HG03064 (cell line): ENCODE results near the gene CPT1C.

Experiments used
- ATAC-seq: cut with Tn5 transposase; IDR thresholded peaks from one replicate; pipeline ENCODE4 v1.9.1; 2021; ENCODE audit warnings: low read depth; ENCODE audit not compliant: unreplicated experiment

CPT1C gene

DNA sequence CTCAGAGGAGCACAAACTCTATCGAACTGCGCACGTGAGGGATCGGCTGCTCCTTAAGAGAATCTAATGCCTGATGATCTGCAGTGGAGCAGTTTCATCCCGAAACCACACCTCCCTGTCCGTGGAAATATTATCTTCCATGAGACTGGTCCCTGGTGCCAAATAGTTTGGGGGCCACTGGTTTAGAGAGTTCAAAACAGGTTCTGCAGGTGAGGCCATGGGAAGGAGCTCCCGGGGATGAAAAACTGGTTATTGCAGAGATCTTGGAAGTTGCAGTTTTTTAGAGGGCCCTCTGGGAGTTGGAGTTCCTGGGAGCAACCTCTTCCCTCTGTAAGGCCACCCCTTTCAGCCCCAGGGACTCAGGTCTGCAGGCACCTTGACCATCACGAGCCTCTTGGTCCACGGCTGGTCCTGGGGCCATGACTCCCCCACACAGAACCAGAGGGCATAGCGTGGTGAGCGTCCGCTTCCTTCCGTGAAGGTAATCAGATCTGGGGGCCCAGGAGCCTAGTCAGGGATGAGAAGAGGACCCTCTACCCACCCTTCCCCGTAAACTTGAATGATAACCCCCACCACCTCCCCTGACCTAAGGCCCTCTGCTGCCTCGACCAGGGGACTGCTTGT, 30.5 kb upstream of the CPT1C start:
- no peak for ATAC-seq

- no peak for ATAC-seq
These were observed 28.9 kb upstream of the CPT1C start for GRCh38 chr19:49662011-49662410.

GRCh38 chr19:49663224-49663623, 27.7 kb upstream of the CPT1C start:
- no peak for ATAC-seq

- no peak for ATAC-seq
These were observed 26.5 kb upstream of the CPT1C start for GRCh38 chr19:49664171-49665035.

GRCh38 chr19:49665036-49665350, 25.9 kb upstream of the CPT1C start:
- ATAC-seq: no peak

GRCh38 chr19:49665351-49666119, 25.4 kb upstream of the CPT1C start, which contains the start of the genes BCL2L12 and IRF3:
Gene BCL2L12, plus strand, starts transcription at chr19:49665933. Its CDS starts 760 bp downstream, at chr19:49666693.
Gene IRF3, minus strand, starts transcription at chr19:49665857. Its CDS starts 1,019 bp downstream, at chr19:49664838.
- ATAC-seq: peak; percentile 67

DNA sequence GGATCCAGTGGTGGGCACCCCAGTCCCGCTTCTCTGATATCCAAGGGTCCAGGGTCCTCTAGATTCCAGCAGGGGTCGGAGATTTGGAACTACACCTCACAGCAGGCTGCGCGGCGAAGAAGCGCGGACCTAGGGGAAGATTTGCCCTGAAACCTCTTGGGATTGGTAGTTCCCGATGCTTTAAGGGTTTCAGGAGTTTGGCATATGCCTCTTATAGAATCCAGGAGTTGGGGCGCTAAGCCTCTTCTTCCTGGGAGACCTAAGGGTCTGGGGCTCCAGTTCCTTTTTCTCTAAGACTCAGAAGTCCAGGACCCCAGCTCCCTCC, 24.8 kb upstream of the CPT1C start:
- no peak for ATAC-seq

DNA sequence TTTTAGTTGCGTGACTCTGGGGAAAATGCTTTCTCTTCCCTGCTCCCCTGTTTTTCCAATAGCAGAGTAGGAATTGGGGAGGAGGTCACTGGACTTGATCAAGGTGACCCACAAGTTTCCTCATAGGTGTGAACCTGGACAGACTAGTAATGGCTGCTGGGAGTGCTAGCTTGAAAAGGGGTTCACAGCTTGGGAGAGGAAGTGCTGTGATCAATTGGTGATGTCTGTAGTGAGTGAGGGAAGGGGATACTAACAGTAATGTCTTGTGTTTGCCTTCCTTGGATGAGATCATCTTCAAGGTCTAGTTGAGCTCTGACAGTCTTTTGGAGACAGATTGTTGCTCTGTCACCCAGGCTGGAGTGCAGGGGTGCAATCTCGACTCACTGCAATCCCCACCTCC, 23.4 kb upstream of the CPT1C start:
- no peak for ATAC-seq

GRCh38 chr19:49669516-49669915, 21.4 kb upstream of the CPT1C start:
- ATAC-seq: no peak

- ATAC-seq: no peak
These were observed 18.6 kb upstream of the CPT1C start for GRCh38 chr19:49672131-49672919.

GRCh38 chr19:49676136-49676783, 14.7 kb upstream of the CPT1C start:
- ATAC-seq: peak; percentile 29

DNA sequence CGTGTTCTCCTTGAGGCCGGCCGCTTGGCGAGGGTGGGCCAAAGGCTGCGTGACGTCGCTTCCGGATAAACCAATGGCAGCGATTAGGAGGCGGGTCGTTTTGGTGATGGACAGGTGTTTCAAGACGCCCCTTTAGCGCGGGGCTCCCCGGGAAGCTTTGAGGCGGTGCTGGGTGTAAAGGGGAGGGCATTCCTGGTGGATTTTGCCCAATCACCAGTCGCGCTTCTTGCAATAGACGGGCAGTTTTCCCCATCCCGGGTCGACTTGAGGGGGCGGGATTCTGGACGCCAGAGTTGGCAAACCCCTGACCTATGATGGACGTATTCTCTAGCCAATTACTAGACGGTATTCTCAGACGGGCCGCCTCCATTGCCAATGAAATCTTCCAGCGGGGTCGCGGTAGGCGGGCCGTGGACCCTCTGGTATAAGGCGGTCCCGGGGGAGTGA, 14.1 kb upstream of the CPT1C start:
- ATAC-seq: peak; percentile 64

GRCh38 chr19:49677231-49677900, 13.6 kb upstream of the CPT1C start, which contains the start of gene PRMT1:
Gene PRMT1, plus strand, starts transcription at chr19:49677271. Its CDS starts 10 bp downstream, at chr19:49677281.
- no peak for ATAC-seq

- no peak for ATAC-seq
These were observed 12.8 kb upstream of the CPT1C start for GRCh38 chr19:49677901-49678674.

GRCh38 chr19:49678985-49679770, 11.7 kb upstream of the CPT1C start:
- no peak for ATAC-seq

DNA sequence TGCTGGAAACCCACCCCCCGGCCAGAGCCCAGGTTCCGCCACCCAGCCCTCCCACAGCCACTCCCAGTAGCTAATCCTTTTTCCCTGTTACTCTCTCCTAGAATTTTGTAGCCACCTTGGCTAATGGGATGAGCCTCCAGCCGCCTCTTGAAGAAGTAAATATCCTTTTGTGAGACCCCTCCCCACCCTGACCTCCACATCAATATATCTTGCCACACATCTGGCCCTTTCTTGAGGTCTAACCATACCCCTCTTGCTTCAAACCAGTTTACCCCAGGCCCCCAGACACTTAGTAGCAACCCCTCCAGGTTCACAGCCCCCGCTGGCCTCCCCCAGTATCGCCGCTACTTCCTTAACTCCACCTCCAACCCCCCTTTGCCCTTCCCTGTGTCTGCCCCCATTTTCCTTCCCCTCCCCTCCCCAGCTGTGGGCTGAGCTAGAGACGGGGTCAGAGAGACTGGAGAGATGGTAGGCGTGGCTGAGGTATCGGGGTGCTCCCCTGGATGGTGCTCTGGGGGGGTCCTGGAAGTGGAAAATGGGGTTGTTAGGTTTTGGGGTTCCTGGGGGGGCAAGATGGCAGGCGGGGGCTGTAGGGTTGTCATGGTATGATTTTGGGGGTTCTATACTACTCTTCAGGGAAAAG, 11.0 kb upstream of the CPT1C start:
- ATAC-seq: no peak
